HG03457 (cell line): ENCODE results near the gene HSFX4.
"Not testable (repeated sequence)": the region's sequence is repeated elsewhere in the genome, so short reads cannot be mapped to it uniquely, and the experiment has no call there.

Experiments
- ATAC-seq: cut with Tn5 transposase; IDR thresholded peaks from one replicate; pipeline ENCODE4 v1.9.1; 2021; ENCODE audit warnings: moderate number of reproducible peaks; ENCODE audit not compliant: unreplicated experiment

HSFX4 gene, protein sequence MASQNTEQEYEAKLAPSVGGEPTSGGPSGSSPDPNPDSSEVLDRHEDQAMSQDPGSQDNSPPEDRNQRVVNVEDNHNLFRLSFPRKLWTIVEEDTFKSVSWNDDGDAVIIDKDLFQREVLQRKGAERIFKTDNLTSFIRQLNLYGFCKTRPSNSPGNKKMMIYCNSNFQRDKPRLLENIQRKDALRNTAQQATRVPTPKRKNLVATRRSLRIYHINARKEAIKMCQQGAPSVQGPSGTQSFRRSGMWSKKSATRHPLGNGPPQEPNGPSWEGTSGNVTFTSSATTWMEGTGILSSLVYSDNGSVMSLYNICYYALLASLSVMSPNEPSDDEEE

DNA sequence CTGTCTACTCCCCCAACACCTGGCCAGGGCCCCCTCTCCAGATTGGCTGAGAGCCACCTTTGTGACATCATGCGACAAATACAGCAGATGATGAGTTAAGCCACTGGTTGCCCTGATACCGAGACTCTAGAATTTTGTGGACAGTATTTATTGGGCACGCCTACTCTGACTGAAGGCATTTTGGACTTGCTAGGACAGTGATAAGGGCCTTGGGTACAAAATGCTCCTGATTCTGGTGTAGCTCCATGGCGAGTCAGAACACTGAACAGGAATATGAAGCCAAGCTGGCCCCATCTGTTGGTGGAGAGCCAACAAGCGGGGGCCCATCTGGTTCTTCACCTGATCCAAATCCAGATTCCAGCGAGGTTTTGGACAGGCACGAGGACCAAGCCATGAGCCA is at the start of gene HSFX4:
Gene HSFX4 (plus strand): TSS at position 174 of the 400 bp plus-strand sequence. CDS start 72 bp downstream, at position 246.
- ATAC-seq, result not testable (repeated sequence)

- no peak for ATAC-seq
Observed at GRCh38 chrX:149881081-149881711, 48.2 kb upstream of the HSFX4 start, which contains the start of gene MAGEA8. Gene MAGEA8, plus strand, starts transcription at chrX:149881183. Its CDS starts 3,090 bp downstream, at chrX:149884273.

GRCh38 chrX:149890828-149891227 is 38.5 kb upstream of the HSFX4 start:
- ATAC-seq, result not testable (repeated sequence)

DNA sequence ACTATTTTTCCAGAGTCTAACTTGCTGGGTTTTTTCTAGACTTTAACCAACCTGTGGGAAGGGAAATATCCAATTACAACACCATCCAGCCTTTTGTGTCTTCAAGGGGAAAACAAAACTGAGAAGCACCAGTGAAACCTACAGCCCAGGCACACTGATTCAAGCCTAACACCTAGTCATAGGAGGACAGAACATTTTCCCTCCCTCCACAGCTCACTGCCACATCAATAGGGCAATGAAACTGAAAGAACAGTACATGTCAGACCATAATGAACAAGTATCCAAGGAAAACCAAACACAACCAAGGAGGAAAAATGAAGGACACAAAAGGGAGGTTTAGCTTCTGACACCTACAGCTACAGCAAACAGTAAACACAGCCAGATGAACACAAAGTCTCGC is 30.8 kb upstream of the HSFX4 start:
- ATAC-seq, result no peak

- ATAC-seq, result peak; percentile 66
Observed at GRCh38 chrX:149903889-149904748, 25.3 kb upstream of the HSFX4 start.

GRCh38 chrX:149908308-149908707 is 21.1 kb upstream of the HSFX4 start:
- peak; percentile 58 for ATAC-seq

DNA sequence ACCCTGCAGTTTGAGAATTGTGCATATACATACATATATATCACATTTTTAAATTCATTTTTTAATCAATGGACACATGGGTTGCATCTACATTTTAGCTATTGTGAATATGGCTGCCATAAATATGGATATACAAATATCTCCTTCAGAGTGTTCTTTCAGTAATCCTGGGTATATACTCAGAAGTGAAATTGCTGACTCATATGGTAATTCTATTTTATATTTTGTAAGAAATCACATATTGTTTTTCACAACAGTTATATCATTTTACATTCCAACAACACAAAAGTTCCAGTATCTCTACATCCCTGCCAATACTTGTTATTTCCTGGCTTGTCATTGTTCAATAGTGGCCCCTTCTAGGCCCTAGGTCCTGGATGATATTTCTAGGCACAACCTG is 20.6 kb upstream of the HSFX4 start:
- no peak for ATAC-seq

GRCh38 chrX:149909324-149910177 is 19.8 kb upstream of the HSFX4 start:
- ATAC-seq, result no peak

DNA sequence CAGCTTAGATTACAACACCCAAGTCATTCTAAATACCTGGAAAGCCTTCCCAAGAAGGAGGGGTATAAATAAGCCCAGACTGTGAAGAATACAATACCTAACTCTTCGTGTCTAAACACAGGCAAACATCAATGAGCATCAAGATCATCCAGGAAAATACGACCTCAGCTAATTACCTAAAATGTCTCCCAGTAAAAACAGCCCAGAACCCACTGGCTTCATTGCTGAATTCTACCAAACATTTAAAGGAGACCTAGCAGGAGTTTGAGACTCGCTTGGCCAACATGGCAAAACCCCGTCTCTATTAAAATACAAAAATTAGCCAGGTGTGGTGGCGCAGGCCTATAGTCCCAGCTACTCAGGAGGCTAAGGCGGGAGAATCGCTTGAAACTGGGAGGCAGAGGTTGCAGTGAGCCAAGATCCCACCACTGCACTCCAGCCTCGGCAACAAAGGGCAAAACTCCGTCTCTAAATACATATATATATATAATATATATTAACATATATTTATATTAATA is 19.1 kb upstream of the HSFX4 start:
- no peak for ATAC-seq

DNA sequence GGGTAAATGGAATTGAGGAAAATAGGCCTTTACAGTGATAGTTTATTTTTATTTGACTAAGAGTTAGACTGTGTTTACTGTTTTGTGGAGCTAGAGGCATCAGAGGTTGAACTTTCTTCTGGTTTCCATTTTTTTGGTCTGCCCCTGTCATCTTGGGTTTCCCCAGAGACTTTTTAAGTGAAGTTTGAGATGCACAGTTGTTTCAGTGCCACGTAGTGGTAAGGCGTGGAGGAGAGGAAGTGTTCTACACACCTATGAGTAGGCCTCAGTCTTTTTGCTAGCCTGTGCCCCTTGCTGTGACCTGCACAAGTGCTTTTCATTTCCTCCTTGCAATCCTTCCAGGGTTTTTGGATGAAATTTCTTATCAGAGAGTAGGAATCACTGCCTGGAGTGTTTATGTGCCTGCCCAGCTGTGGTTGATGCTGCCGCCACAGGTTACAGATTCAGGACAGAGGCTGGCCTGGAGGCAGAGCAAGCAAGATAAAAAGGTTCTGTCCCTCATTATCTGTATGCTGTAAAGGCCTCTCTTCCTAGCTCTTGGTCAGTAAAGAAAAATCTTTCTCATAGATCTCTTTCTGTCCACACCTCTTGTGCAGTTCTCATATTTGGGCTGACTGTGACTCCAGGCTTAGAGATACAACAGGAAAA is 12.5 kb upstream of the HSFX4 start:
- no peak for ATAC-seq

DNA sequence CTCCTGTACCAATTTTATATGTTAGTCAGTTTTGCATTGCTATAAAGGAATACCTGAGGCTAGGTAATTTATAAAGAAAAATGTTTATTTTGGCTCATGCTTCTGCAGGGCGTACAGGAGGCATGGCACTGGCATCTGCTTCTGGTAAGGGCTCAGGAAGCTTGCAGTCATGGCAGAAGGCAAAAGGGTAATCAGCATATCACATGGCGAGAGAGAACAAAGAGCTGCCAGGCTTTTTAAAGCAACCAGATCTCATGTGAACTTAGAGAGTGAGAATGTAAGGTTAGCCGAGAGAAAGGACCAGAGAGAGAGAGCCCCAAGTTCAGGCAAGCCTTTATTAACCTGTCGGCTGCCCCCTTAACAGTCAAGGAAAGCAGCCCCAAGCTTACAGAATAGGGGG is 5.5 kb upstream of the HSFX4 start:
- not testable (repeated sequence) for ATAC-seq

DNA sequence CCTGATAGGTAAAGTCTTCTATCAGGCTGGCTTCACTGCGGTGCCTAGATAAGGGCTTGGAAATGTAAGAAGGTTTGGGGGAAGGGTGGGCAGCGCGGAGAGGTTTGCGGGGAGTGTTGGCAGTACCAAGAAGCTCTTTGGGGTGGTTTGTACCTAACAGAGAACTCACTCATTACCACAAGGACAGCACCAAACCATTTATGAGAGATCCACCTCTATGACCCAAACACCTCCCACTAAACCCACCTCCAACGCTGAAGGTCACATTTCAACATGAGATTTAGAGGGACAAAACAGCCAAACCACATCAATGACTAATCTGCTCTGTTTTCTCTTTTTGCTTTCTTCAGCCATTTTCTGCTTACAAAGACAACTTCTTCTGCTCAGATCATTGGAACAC is 4.9 kb upstream of the HSFX4 start:
- not testable (repeated sequence) for ATAC-seq

DNA sequence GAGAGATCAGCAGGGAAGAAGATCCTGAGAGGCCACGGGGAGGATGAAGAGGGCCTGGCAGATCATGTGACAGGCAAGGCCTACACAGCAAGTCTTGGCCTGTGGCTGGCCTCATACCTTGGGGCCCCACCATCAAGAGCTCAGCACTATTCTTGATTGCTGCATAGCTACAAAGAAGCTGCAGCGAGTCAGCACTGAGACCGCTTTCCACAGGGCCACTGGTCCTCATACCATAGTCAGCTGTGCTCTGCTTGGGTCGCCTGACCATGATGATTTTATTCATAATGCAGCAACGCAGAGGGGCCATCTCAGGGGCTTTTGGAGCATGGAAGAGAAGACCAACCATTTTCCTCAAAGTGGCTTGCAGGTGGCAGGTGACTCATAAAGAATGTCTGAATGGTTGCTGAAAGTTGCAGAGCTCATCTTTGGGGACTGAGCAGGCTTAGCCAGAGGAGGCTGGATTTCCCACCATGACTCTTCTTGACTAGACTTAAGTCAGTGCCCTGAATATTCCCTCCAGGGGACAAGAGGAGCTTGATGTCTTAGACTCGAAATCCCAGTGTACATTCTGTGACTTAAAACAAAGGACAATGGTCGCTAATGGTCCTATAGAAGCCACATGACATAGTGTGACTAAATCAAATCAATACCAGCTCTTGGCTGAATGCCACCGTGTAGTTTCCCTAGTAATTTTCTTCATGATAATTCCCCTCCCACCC is 2.0 kb upstream of the HSFX4 start:
- not testable (repeated sequence) for ATAC-seq

GRCh38 chrX:149927964-149928258 is 1.5 kb upstream of the HSFX4 start:
- ATAC-seq, result not testable (repeated sequence)

- ATAC-seq, result not testable (repeated sequence)
Observed at GRCh38 chrX:149928635-149929034, 738 bp upstream of the HSFX4 start.

- not testable (repeated sequence) for ATAC-seq
Observed at GRCh38 chrX:149931355-149931754, 2.0 kb downstream of the HSFX4 start.

- ATAC-seq, result not testable (repeated sequence)
Observed at GRCh38 chrX:149932150-149932549, 2.8 kb downstream of the HSFX4 start.

GRCh38 chrX:149932970-149933369 is 3.6 kb downstream of the HSFX4 start:
- ATAC-seq, result not testable (repeated sequence)

GRCh38 chrX:149933547-149933946 is 4.2 kb downstream of the HSFX4 start:
- ATAC-seq, result not testable (repeated sequence)
